ENCODE measurements around the gene P2RY4. TPM values are rescaled to one million over a fixed set of nuclear protein-coding genes. Genes with fewer than 3 reads are reported as not detected.

The P2RY4 gene
- total and polyA plus RNA-seq, 2 of the 13 experiments (the other 11 are each of a cell fraction or from before 2014, with no cell fraction given) = 0.07 to 0.49 TPM

DNA sequence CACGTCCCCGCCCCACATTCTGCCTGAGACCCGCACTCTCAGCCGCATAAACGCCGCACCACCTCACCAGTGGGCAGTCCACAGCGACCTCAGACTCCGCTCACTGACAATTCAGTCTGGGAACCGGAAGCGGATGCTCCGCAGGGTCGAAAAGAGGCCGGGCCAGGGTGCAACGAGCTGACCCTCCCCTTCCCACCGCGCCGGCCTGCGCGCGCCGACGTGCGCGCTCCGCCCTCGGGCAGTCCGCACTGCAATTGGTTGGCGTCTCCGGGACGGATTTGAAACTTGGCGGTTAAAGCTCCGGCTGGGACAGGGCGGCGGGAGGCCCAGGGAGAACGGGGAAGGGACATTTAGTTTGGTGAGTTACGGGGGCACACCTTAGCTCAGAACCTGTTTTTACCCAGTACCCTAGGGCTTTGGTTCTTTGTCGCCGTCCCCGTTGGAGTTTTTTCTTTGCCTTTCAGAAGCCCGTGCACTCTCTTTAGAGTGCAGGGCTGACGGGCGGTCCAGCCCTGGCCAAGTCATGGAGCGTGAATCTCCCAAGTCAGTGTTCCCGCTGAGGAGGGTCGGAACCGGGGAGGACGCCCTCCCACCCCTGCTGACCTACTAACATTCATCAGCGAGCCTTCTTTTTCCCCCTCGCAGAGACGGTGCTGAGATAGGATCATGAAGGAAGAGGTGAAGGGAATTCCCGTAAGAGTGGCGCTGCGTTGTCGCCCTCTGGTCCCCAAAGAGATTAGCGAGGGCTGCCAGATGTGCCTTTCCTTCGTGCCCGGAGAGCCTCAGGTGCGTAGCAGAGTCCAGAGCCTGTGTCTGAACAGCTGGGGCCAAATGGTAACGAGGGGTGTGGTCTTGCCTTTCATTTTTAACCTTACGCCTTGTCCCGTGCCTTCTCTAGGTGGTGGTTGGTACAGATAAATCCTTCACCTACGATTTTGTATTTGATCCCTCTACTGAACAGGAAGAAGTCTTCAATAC is 30.1 kb upstream of the P2RY4 start, which contains the start of the genes KIF4A and PDZD11 (continued):
- TF ChIP-seq ZBTB8A (CRISPR knock-in tag; IDR thresholded peaks at IDR 0.05; ENCODE audit: borderline replicate concordance, low read depth) = no peak
- no peak for TF ChIP-seq RFXAP (CRISPR knock-in tag; IDR thresholded peaks at IDR 0.05; ENCODE audit: borderline replicate concordance)
- no peak for TF ChIP-seq ZNF570 (CRISPR knock-in tag; IDR thresholded peaks at IDR 0.05; ENCODE audit: borderline replicate concordance)
- TF ChIP-seq ZNF331 (CRISPR knock-in tag; IDR thresholded peaks at IDR 0.05) = no peak
- no peak for TF ChIP-seq CENPX (CRISPR knock-in tag; IDR thresholded peaks at IDR 0.05)
- TF ChIP-seq JUN (CRISPR knock-in tag; IDR thresholded peaks at IDR 0.05) = no peak
- no peak for TF ChIP-seq ZBTB25 (CRISPR knock-in tag; IDR thresholded peaks at IDR 0.05)
- TF ChIP-seq, protein P1, sequence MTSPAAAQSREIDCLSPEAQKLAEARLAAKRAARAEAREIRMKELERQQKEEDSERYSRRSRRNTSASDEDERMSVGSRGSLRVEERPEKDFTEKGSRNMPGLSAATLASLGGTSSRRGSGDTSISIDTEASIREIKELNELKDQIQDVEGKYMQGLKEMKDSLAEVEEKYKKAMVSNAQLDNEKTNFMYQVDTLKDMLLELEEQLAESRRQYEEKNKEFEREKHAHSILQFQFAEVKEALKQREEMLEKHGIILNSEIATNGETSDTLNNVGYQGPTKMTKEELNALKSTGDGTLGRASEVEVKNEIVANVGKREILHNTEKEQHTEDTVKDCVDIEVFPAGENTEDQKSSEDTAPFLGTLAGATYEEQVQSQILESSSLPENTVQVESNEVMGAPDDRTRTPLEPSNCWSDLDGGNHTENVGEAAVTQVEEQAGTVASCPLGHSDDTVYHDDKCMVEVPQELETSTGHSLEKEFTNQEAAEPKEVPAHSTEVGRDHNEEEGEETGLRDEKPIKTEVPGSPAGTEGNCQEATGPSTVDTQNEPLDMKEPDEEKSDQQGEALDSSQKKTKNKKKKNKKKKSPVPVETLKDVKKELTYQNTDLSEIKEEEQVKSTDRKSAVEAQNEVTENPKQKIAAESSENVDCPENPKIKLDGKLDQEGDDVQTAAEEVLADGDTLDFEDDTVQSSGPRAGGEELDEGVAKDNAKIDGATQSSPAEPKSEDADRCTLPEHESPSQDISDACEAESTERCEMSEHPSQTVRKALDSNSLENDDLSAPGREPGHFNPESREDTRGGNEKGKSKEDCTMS (CRISPR knock-in tag; conservative IDR thresholded peaks at IDR 0.05) = no peak
- TF ChIP-seq ZNF75D (CRISPR knock-in tag; IDR thresholded peaks at IDR 0.05; ENCODE audit: borderline replicate concordance) = no peak
- no peak for TF ChIP-seq ZNF614 (CRISPR knock-in tag; IDR thresholded peaks at IDR 0.05; ENCODE audit: borderline replicate concordance)
- no peak for TF ChIP-seq ZNF329 (CRISPR knock-in tag; IDR thresholded peaks at IDR 0.05; ENCODE audit: low read depth)
- TF ChIP-seq CREM (IDR thresholded peaks at IDR 0.05) = no peak; the same call in 1 of the 2 replicates
- no peak for TF ChIP-seq CREM (CRISPR knock-in tag; IDR thresholded peaks at IDR 0.05)
- TF ChIP-seq MXI1 (IDR thresholded peaks at IDR 0.05; ENCODE audit: borderline replicate concordance, low read depth, low read length) = peak; percentile 64; the same call in 1 of the 3 replicates
- TF ChIP-seq ZNF142 (CRISPR knock-in tag; IDR thresholded peaks at IDR 0.05) = no peak
- no peak for TF ChIP-seq CHD2 (IDR thresholded peaks at IDR 0.05; ENCODE audit: low read depth, low read length)
- TF ChIP-seq, protein P2, sequence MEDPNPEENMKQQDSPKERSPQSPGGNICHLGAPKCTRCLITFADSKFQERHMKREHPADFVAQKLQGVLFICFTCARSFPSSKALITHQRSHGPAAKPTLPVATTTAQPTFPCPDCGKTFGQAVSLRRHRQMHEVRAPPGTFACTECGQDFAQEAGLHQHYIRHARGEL (CRISPR knock-in tag; IDR thresholded peaks at IDR 0.05) = no peak
- TF ChIP-seq NCOA1 (CRISPR knock-in tag; IDR thresholded peaks at IDR 0.05) = no peak
- TF ChIP-seq SOX13 (IDR thresholded peaks at IDR 0.05) = no peak
- no peak for TF ChIP-seq SOX13 (CRISPR knock-in tag; conservative IDR thresholded peaks at IDR 0.05 in 1 of 2, IDR thresholded peaks at IDR 0.05 in 1 of 2)

Data from HepG2 (cell line).